ENCODE results near the gene PREPL. TPM values are rescaled to one million over a fixed set of nuclear protein-coding genes. Genes with fewer than 3 reads are reported as not detected.

Gene PREPL
- total and polyA plus RNA-seq, 9 of the 15 experiments (the other 6 are each of a cell fraction or from before 2014, with no cell fraction given), result 11.6 to 58.9 (median 27.2) TPM

DNA sequence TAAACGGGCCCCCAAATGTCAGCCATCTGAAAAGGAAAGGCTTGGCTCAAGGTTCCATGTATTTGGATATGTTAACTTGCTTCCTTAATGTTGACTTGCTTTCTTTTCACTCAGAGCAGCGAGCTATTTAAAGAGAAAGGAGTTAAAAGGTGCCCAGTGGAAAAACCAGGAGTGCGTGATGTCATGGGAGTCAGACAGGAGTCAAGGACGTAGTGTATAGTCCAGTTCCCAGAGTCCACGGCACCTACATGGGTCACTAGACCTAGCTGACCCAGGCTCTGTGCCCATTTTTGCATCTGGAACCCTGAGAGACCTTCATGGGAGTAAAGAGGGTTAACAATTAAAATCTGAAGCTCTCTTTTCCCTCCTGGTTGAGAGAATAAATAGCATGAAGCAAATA is 66.2 kb downstream of the PREPL start:
- H3K27me3 ChIP-seq (ENCODE audit: control insufficient read depth in 2 of 2, insufficient read depth in 2 of 2, low read length in 2 of 2), result peaks cover 16 to 42% of the 10 kb centered on the region in 2 experiments
- H4K20me1 ChIP-seq (replicated peaks; ENCODE audit: control insufficient read depth, insufficient read depth, low read length), result no peaks in the 10 kb centered on the region
- no peak overlapping the region for H3K4me2 ChIP-seq (ENCODE audit: insufficient read depth, low read length)
- POLR2A ChIA-PET, result interaction anchor here (1.8 kb wide), 1 partner anchor 11 kb away, joined by 7 read pairs; no protein-coding TSS in a partner anchor
- ATAC-seq, result no peak
- 2% methylated on average over 5 of the region's 5 CpGs for WGBS (ENCODE audit: insufficient coverage, low coverage, missing lambda C conversion rate)
- in situ Hi-C loops (cut with MboI) (no loop called here), intact Hi-C loops (cut with micrococcal nuclease) (no loop called here)
- H3K9me1 ChIP-seq (ENCODE audit: control insufficient read depth, insufficient read depth, low read length), result no peaks in the 10 kb centered on the region
- no peaks in the 10 kb centered on the region for H3K9me3 ChIP-seq (replicated peaks; ENCODE audit: control insufficient read depth, insufficient read depth, low read depth, low read length)
- H3K27ac ChIP-seq (ENCODE audit: extremely low read depth, low read depth, low read length), result no peak overlapping the region
- no TSS peak for BruUV-seq (replicated peaks)
- no peaks in the 10 kb centered on the region for H3K79me2 ChIP-seq (ENCODE audit: control insufficient read depth, insufficient read depth, low read length)
- DNase-seq (ENCODE audit: extremely low read depth in 1 of 4, low spot score in 3 of 4), result no peak
- no peaks in the 10 kb centered on the region for H3K36me3 ChIP-seq (ENCODE audit: control insufficient read depth, insufficient read depth, low read length)
- TF ChIP-seq SMARCC2 (IDR thresholded peaks at IDR 0.05; ENCODE audit: low read depth) (no peak), SAP30 (IDR thresholded peaks at IDR 0.05; ENCODE audit: borderline replicate concordance, insufficient read depth, low read depth, low read length, poor library complexity, severe bottlenecking) (no peak), ZNF174 (CRISPR knock-in tag; IDR thresholded peaks at IDR 0.05) (no peak), MEIS2 (IDR thresholded peaks at IDR 0.05; ENCODE audit: partially characterized antibody) (no peak), GTF2E2 (tag; IDR thresholded peaks at IDR 0.05) (no peak), CBFA2T3 (IDR thresholded peaks at IDR 0.05) (no peak), MYBL2 (IDR thresholded peaks at IDR 0.05; ENCODE audit: low read depth) (no peak), MYBL2 (CRISPR knock-in tag; IDR thresholded peaks at IDR 0.05; ENCODE audit: borderline replicate concordance) (no peak), E2F4 (CRISPR knock-in tag; IDR thresholded peaks at IDR 0.05; ENCODE audit: low read depth) (no peak), NCOA1 (IDR thresholded peaks at IDR 0.05; ENCODE audit: low read depth) (no peak), CREM (IDR thresholded peaks at IDR 0.05; ENCODE audit: low read depth) (no peak), PTBP1 (IDR thresholded peaks at IDR 0.05; ENCODE audit: low read depth, low read length) (no peak), HBP1 (CRISPR knock-in tag; IDR thresholded peaks at IDR 0.05) (no peak), MCM5 (IDR thresholded peaks at IDR 0.05; ENCODE audit: low read depth) (no peak), PCBP1 (IDR thresholded peaks at IDR 0.05; ENCODE audit: low read depth, low read length, poor library complexity, severe bottlenecking) (no peak), IRF1 (CRISPR knock-in tag; IDR thresholded peaks at IDR 0.05; ENCODE audit: borderline replicate concordance) (no peak), ZBTB2 (IDR thresholded peaks at IDR 0.05) (no peak)
- no peak overlapping the region for H3K9ac ChIP-seq (ENCODE audit: insufficient read depth in 1 of 2, low read depth in 2 of 2, low read length in 2 of 2)
- no peak overlapping the region for H3K4me3 ChIP-seq
- CTCF ChIA-PET (ENCODE audit: low intra/inter-chr PET ratio), result interaction anchor here (1.4 kb wide), 1 partner anchor 208 kb away, joined by 3 read pairs; no protein-coding TSS in a partner anchor
- FAIRE-seq, result no peak
- no peaks in the 10 kb centered on the region for H3K4me1 ChIP-seq (replicated peaks in 1 of 2; ENCODE audit: control insufficient read depth in 2 of 2, insufficient read depth in 2 of 2, low read length in 2 of 2)
- H2AFZ ChIP-seq (ENCODE audit: low read depth, low read length), result no peak overlapping the region

Data from K562 (cell line).